Raji (cell line): Measurements from ENCODE around the gene RHBDF2.

ENCODE experiments used
- POLR2A ChIP-seq: IDR thresholded peaks from 2 replicates; pipeline ENCODE4 v1.6.1; 2011; ENCODE audit warnings: low read depth, low read length, control low read depth; ENCODE audit not compliant: insufficient read depth

Gene RHBDF2

DNA sequence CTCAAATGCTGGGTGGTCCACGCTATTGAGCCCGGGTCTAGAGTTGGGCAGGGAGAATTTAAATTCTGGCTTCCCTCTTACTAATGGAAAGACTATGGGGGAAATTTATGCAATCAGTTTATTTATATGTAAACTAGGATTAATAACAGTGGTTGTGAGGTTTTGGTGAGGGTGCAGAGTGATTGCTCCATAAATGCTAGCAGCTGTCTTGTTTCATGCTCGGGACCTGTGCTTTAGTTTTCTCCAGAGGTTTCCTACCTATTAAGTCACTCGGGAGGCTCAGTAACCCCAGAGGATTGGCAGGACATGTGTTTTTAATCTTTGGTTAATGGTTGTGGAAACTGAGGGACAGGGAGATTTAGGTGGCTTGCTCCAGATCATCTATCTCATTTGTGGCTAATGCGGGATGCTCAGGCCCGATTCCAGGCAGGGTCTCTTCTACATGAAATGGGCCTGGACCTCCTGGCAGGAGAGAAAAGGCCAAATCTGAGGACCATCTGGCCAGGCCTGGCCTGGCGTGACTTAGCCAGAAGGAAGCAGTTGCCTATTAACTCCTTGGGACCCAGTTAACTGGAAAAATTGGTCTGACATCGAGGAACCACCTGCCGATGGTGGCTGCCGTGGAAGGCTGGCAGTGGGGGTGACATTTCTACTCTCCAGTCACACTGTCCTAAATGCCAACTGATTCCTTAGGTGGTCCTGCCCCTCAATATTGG, 40.7 kb upstream of the RHBDF2 start:
- no peak for TF ChIP-seq POLR2A

DNA sequence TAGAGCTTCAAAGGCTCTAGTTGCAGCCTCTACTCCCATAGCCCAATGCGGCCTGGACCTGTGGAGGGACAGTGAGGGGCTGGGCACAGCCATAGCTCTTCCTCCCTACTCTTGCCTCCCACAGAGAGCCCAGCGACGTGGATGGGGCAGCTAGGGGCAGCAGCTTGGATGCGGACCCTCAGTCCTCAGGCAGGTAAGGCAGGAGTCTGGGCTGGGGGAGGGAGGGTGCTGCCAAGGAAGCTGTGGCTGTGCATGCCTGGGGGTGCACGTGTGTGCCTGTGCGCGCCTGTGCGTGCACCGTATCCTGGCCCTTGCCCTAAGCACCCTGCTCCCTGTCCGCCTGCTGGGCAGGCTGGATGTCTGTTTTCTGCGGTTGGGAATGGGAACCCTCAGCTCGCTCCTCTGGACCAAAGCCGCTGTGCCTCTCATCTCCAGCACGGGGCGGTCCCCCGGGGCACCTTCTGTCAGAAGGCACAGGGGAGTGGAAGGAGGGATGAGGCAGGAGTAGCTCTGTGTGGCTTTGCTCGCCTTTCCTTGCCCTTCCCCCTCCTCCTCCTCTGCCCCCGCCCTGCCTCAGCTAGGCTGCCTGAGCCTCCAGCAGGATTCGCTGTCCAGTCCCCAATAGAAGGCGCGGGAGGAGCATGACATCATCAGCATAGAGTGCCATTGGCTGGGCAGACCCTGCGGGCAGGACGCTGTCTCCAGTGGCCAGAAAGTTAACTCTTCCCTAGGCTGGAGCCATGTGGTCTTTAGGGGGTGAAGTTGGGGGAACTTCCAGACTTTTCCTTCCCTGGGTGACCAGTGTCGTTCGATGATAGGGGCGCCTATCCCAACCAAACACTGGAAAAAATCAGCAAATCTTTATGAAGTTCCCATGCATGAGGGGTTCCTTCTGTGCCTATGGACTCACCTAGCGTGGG, 39.4 kb upstream of the RHBDF2 start:
- TF ChIP-seq POLR2A, result no peak

DNA sequence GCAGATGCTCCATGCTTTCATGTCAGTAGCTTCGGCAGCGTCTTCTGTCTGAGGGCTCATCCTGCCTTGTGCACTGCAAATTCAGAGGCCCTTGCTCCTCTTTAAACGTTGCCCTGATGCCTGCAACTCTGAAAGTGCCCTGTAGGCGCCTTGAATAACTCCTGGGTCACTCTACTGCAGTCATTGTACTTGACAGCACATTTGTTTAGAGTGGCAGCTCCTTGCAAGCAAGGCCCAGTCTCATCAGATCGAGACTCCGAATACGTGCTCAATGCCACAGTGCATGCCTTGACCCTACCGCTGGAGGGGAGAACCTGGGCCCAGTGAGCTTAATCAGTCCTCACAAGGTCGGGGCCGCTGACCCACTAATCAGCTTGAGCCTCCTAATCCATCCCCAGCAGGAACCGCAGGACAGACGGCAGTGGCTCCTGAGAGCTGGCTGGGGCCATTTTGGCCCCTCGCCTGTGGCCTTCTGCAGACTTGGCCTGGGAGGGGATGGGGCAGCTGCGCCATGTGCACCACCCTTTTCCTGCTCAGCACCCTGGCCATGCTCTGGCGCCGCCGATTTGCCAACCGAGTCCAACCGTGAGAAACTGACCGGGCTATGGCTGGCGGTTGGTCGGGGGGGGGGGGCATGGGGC, 38.5 kb upstream of the RHBDF2 start, which contains the start of gene PRCD:
Gene PRCD (plus strand): TSS at position 414 of the 641 bp plus-strand sequence. CDS start 98 bp downstream, at position 512.
- no peak for TF ChIP-seq POLR2A

DNA sequence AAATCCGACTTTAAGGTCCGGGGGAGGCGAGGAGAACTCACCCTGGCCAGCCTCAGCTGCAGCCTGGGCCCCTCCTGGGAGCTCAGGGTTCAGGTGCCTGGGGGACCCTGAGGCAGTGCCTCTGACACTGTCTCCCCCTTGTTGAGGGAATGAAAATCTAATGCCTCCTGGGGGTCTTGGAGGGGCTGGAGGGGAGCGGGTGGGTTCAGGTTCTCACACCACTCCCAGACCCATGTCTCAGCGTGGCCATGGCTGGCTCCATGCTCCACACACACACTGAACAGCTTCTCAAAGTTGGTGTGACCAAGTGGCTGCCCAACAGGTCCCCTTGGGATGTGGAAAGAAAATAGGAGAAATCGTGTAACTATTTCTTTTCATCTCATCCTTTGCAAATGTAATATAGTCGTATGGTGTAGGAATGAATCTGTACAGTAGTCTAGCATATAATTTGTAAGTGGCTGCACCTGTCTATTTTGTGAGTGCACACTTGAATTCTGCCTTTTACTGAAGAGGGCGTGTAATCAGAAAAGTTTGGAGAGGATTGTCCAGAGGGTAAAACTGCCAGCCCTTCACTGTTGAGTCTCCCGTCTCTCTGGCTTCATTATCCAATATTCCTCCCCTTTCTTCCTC, 37.8 kb upstream of the RHBDF2 start:
- TF ChIP-seq POLR2A, result no peak

DNA sequence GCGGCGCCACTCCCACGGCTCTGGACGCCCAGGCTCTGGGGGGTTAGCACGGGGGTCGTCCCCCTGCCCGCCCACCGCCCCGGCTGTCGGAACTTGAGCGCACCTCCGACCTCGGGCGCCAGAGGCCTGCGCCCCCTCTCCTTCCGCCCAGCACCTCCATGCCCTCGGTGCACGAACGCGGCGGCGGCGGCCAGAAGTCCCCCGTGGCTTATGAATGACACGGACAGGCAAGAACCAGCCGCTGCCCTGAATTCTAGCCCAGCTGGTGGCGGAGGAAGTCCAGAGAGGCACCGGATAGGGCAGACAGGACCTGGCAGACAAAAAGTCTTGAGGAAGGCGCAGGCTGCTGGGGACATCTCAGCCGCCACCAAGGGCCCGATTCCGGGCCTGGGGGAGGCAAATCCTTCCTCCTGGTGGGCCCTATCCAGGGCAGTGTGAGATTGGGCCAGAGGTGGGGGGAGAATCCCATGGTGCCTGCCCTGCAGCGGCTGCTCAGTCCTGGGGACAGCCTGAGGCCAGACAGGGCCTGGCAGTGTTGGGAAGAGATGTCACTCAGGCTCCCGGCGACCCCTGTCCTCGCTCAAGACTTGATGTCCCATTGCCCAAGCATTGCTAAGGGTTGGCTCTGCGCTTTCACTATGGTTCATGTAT, 37.2 kb upstream of the RHBDF2 start:
- TF ChIP-seq POLR2A, result no peak

DNA sequence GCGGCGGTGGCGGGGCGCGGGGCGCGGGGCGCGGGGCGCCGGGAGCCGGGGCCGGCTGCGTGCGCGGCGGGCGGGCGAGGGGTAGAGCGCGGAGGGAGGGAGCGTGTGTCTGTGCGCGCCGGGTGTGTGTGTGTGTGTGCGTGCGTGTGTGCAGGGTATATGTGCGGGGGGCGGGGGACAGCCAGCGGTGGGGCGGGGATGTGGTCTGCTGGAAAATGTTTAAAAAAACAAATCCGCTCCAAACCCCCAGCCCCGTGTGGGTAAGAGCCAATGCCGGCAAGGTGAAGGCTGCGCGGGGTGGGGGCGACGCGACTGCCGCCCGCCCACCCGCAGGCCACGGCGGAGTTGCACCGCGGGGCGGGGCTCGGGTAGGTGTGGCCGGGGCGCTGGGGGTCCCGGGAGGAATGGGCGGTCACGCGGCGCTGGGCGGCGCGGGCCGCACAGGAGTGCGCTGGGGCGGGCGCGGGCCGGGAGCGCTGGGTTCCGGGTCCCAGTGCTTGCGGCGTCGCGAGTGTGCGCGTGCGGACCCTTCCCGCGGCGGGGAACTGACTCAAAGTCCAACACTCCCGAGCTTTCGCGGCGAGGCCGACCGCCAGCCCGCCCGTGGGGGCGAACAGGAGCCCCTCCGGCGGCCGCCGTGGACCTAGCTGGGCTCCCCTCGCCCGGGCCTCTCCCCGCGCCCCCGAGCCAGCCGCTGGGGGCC, 36.5 kb upstream of the RHBDF2 start, which contains the start of gene CYGB:
Gene CYGB (minus strand): TSS at position 132 of the 703 bp plus-strand sequence. CDS start 167 bp downstream, outside the sequence.
- no peak for TF ChIP-seq POLR2A

DNA sequence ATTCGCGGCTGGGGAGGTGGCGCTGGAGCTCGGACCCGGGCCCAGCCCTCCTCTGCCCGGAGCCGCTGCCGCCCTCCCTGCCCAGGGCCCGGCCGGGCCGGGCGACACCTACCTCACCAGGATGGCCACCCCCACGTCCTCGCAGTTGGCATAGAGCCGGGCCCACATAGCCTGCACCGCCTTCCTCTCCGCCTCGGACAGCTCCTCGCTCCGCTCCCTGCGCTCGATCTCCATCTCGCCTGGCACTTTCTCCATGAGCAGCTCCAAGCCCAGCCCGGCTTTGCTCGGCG, 36.0 kb upstream of the RHBDF2 start:
- TF ChIP-seq POLR2A, result no peak

DNA sequence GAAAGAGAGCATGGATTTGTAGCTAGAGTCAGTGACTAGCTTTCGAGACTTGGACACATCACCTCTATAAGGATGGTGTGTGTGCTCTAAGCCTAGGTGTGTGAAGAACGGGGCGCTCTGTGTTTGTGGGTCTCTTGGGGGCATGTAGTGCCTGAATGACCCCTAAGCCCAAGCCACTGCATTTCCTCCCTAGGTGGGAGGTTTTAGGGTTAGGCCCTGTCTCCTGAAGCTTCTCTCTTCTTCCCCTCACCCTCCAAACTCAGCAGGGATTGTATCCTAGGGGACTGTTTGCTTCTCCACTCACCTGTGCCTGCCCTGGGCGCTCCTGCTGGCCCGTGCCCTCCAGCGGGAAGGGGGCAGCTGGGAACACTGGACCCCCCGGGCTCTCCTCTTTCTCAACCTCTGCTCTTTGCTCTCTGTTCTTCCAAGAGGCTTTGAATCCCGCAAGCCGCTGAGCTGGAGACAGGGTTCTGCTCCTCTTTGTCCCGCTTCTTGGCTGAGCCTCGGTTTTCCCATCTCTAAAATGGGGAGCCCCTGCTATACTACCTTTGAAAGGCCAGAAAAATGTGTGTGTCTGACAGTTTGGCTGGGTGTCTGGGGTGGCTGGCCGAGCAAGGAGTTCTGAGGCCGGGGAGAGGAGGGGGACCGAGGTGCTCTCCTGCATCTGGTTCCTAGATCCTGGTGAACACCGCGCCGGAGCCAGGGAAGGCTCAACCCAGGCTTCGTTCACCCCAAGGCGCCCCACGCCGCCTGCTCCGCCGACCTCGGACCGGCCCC, 35.5 kb upstream of the RHBDF2 start:
- TF ChIP-seq POLR2A, result no peak

DNA sequence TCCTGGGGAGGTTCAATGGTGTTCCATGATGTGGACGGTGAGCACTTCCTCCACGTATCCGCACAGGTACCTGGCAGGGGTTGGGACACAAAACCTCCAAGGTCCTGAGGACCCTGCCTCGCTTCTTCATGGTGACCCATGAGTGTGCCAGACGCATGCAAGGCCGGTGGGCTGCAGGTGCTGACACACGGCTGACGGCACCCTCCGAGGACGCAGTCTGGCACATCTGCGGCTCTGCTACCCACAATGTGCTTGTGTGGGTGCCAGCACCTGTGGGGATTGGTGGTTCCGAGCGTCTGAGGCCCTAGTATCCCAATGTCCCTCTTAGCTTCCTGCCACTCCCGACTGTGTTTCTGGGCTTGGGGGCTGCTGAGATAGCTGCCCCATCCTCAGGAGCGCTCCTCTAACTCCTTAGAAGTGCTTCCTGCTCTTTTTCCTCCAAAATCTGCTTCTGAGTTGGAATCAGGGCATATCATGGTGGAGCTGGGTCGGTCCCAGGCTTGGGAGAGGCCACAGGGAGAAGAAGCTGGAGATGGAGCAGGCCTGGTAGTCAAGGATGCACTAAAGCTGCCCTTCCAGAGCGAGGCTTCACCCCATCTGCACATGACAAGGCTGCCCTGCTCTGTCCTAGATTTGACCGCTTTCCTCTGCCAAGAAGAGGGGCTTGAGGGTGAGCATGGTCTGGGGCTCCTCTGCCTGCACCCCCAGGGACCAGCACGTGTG, 34.7 kb upstream of the RHBDF2 start:
- no peak for TF ChIP-seq POLR2A

DNA sequence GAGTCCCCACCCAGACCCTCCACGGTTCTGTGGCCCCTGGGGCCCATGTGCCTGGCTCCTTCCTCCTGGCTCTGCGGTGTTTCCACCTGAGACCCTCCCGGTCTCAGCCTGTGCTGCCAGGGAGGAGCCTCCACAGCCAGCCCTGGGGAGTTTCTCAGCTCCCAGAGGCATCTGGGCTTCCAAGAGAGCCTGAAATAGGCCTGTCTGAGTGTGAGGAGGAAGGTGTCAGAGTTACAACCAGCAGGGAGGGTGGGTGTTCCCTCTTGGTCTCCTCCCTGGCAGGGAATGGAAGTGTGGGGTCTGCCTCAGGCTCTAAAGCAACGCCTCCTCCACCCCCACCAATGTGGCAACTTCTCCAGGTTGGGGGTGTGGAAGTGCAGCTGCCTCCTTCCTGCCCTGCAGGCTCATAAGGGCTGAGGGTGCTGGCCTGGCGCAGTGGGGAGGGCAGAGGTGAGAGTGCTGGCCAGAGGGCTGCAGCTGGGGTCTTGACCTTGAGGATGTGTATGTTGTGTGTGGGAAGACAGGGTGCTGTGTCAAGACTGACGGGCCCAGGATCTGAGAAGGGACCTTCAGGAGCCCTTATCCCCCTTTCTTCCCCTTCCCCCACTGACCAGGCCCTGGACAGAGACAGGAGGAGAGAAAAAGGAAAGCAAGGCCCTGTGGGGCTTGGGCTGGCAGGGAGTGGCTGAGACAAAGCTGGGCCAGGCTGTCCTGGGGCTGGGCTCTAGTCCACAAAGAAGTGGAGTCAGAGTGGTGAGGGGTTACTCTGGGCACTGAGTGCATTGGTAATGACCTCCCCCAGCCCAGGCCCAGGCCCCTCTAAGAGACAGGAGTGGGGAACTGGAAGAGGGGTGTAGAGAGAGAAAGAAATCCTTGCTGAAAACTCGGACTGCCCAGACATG, 33.9 kb upstream of the RHBDF2 start:
- no peak for TF ChIP-seq POLR2A

DNA sequence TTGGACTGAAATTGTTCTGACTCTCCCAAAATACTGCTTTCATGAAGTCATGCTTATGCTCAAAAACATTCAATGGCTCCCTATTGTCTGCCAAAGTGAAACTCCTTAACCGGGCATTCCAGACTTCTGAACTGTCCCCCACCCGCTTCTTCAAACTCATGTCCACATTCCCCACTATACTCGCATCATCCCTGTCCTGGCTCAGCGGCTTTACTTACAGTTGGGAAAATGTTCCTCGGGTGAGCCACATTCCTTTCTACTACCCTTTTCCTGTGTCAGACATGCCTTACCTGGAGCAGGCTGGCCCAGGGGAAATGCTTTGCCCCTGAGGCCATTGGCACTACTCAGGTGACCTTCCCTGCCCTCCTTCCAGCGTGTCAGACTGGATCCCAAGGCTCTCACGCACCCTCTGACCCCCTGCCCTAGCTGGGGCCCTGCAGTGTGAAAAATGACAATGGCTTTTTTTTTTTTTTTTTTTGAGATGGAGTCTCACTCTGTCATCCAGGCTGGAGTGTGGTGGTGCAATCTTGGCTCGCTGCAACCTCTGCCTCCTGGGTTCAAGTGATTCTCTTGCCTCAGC, 30.9 kb upstream of the RHBDF2 start:
- no peak for TF ChIP-seq POLR2A
